UCSD-AML1 (cell line): ENCODE results near the gene ZNF483.
"Not testable (repeated sequence)": the region's sequence is repeated elsewhere in the genome, so short reads cannot be mapped to it uniquely, and the experiment has no call there.

Experiments used
- DNase-seq: peaks from one replicate; lab custom pipeline; 2025; ENCODE audit not compliant: unreplicated experiment; lab: John Stamatoyannopoulos, UW

ZNF483 gene

DNA sequence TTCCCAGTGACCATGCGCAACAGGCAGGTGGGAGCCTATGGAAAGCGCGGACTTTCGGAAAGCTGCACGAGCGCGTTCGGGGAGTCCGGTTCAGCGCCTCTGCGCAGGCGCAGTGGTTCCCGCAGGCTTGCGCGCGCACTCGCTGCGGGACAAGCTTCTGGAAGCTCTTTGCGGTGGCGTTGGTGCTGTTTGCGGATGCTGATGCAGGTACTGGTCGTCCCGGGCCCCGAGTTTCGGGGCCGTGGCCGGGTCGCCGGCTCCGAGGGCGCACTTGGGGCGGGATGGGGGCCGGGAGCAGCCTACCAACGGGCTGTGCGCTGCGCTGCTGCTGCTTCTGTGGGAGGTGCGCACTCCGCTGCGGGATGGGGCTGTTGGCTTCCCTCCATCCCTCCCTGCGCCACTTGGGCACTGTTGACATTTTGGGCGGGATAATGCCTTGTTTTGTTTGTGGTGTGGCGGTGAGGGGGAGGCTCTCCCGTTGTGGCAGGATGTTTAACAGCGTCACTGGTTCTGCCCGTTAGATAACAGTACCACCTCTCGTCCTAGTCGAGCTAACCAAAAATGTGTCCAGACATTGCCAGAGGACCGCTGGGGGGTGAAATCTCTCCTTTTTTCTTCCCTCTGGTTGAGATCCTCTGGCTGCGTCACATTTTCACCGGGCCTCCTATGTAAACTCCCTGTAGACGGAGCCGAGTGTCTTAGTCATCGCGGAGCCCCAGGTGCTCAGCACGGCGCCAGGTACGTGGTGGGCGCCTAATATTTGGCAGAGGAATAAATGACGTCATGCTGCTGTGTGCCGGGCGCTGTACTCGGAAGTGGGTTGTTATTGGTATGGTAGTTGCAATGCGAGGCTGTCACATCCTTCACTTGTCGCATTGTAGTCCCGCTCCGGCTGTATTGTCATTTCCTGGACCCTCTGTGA, at the start of gene ZNF483:
TSS of gene ZNF483 (plus strand) at position 124 of the 922 bp plus-strand sequence. CDS start 2,217 bp downstream, outside the sequence.
- no peak for DNase-seq

GRCh38 chr9:111475195-111475594, 49.8 kb upstream of the ZNF483 start:
- no peak for DNase-seq

DNA sequence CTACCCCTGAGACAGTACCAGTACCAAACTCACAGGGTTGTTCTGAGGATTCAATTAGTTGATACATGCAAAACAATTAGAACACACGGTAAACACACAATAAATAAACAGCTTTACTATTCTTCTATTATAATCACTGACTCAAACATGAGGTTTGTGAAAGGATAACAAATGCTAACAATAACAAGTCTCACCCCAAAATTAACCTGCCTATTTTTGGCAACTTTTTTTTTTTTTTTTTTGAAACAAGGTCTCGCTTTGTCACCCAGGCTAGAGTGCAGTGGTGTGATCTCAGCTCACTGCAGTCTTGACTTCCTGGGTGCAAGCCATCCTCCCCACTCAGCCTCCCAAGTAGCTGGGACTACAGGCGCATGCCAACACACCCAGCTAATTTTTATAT, 47.3 kb upstream of the ZNF483 start:
- no peak for DNase-seq

DNA sequence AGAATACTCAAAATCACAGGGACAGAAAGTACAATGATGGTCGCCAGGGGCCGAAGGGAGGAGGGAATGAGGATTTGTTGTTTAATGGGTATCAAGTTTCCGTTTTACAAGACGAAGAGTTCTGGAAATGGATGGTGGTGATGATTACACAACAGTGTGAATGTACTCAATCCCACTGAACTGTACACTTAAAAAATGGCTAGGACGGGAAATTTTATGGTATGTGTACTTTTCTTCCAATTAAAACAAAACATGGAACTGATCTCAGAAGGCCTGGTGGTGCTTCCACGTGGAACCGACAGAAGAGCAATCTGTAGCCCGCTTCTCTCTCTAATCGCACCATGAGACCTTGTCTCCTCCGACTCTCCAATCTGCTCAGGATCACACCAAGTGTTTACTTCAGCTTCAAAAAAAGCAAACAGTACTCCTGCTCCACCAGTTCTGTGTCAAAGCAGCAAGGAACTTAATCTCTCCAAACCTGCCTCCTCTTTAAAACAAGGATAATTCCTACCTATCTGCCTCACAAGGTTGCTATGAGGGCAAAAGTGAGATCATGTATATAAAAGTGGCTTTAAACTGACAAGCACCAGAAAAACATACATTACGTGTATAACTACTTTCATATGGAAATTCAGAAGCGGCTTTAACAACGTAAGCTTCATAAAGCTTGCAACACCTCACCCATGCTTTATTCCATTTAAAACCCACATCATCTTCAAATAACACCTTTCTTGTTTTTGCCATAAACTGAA, 42.9 kb upstream of the ZNF483 start:
- DNase-seq, result no peak

GRCh38 chr9:111482694-111483438, 42.1 kb upstream of the ZNF483 start:
- DNase-seq, result peak; percentile 70

DNA sequence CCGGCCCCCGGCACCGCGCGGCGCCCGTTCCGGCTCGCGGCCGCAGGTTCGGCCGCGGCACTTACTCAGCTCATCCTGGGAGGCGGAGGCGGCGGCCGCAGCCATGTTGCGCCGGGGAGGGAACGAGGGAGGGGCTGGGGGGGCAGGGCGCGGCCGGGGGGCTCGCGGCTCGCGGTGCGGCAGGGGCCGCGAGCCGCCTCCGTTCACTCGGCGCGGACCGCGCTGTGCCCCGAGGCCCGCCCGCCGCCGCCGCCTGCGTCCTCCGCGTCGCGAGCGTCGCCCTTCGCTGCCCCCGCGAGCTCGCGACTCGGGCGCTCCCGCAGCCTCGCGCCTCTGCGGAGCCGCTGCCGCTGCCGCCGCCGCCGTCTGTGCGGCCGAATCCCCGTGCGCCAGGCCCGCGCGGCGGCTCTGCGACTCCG, 41.5 kb upstream of the ZNF483 start:
- DNase-seq, result peak; percentile 68

GRCh38 chr9:111483858-111484571, 41.0 kb upstream of the ZNF483 start, which contains the start of gene ECPAS:
Gene ECPAS (minus strand): TSS chr9:111484383. CDS start chr9:111472918, 11,465 bp downstream.
- DNase-seq, result peak; percentile 81

DNA sequence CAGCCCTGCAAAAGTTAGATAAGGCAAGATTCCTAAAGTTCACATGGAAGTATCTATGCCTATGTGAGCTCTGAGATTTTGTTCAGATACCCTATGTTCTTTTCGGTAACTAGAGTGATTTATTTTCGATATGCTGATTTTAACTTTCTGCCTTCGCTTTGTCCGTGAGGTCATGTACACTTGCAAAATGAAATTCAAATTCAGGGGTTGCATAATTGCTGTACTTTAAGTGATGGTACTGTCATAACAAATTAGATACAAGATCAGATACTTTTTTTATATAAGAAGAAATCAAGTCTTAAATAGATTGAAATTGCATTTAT, 40.4 kb upstream of the ZNF483 start:
- DNase-seq, result no peak

DNA sequence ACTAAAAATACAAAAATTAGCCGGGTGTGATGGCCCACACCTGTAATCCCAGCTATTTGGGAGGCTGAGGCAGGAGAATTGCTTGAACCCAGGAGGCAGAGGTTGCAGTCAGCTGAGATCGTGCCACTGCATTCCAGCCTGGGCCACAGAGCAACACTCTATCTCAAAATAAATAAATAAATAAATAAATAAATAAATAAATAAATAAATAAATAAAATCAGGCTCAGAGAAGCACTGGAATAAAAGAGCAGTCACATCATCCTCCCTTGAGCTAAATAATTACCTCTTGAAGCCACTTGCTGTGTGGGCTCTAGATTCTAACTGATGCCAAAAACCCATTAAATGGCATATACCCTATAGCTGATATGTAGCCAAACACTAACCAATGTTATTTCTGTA, 27.8 kb upstream of the ZNF483 start:
- DNase-seq, result not testable (repeated sequence)

- no peak for DNase-seq
Measured at GRCh38 chr9:111501005-111501562, 23.9 kb upstream of the ZNF483 start.

DNA sequence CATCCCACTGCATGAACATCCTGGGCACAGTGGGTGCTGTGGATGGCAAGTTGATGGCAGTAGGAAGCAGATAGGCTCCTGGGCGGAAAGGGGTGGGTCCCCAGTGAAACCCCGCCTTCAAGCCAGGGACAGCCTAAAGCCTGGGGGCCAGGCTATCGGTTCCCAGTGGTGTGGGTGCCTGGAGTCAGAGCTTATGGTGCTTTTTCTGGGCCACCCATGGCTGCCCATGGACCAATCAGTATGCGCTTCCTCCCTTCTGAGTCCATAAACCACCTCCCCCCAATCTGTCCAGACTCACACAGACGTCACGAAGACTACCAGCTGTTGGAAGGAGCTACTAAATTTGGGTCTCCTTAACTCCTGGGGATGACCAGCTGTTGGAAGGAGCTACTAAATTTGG, 23.3 kb upstream of the ZNF483 start:
- DNase-seq, result no peak

DNA sequence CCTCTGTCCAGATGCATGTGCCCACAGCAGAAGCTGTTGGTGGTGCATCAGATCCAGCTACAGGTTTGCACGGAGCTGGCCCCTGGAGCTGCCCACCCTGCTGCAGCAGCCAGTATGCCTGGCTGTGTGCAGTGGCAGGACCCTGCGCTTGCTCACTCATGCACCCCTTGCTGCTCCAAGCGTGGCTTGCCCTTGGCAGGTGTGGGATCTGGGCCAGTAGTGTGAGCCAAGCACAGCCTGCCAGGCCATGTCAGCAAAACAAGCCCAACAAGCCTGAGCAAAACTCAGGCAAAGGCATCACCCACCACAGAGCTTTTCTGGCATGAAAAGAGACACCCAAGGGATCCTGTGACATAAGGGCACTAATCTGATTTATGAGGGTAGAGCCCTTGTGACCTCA, 22.5 kb upstream of the ZNF483 start:
- DNase-seq, result no peak

DNA sequence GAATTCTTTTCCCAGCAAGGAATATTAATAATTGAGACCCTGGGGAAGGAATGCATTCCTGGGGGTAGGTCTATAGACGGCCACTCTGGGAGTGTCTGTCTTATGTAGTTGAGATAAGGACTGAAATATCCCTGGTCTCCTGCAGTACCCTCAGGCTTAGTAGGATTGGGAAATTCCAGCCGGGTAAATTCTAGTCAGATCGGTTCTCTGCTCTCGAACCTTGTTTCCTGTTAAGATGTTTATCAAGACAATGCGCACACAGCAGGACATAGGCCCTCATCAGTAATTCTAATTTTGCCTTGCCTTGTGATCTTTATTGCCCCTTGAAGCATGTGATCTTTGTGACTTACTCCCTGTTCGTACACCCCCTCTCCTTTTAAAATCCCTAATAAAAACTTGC, 13.4 kb upstream of the ZNF483 start:
- not testable (repeated sequence) for DNase-seq

DNA sequence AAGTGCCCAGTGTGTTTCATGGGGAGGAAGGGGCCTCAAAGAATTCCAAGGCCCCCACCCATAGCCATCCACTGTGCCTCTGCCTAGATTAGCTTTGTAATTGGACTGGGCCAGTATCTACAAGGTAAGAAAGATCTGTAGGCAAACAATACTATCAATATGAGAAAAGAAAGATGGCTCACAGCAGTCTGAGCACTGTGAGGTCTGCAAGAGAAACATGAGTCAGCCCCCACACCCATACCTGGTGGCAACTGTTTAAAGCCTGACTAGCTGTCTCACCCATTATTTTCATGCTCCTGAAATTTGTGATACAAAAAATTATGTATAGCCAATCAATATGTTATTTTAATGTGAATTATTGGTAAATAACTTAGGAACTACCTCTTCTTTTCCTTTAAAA, 10.0 kb upstream of the ZNF483 start:
- DNase-seq, result no peak

GRCh38 chr9:111516061-111516465, 8.9 kb upstream of the ZNF483 start:
- DNase-seq, result no peak

GRCh38 chr9:111524731-111525055, 286 bp upstream of the ZNF483 start:
- DNase-seq, result no peak

DNA sequence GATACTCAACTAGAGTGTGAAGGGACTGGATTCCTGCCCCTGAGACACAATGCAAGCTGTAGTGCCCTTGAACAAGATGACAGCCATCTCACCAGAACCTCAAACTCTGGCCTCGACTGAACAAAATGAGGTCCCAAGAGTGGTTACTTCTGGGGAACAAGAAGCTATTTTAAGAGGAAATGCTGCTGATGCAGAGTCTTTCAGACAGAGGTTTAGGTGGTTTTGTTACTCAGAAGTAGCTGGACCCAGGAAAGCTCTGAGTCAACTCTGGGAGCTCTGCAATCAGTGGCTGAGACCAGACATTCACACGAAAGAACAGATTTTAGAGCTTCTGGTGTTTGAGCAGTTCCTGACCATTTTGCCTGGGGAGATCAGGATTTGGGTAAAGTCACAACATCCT, 2.4 kb downstream of the ZNF483 start:
- DNase-seq, result no peak

DNA sequence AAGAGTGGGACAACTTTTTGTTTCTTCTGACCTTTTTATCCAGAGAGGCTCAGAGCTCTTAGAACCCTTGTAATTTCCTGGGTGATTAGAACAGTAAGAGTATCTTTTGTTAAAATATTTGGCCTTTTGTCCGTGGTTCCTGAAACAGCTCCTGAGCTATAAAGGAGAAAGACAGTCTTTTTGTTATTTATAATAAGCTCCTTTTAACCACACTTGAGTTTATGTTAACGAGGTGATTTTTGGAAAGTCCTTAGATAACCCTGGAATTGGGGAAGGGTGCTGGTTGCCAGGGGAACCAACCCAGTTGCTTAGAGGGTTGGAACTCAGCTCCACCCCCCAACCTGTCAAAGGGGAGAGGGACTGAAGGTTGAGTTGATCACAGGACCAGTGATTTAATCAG, 4.8 kb downstream of the ZNF483 start:
- no peak for DNase-seq

DNA sequence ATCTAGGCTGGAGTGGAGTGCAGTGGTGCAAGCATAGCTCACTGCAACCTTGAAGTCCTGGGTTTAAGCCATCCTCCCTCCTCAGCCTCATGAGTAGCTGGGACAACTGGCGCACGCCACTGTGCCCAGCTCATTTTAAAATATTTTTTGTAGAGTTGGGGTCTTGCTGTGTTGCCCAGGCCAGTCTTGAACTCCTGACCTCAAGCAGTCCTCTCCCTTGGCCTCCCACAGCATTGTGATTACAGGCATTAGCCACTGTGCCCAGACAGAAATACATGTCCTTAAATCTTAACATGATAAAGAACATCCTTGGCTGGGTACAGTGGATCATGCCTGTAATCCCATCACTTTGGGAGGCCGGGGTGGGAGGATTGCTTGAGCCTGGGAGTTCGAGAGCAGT, 6.7 kb downstream of the ZNF483 start:
- DNase-seq, result no peak

GRCh38 chr9:111533099-111533790, 8.3 kb downstream of the ZNF483 start:
- no peak for DNase-seq
